Measurements from ENCODE around the gene CCN5.

Gene CCN5

GRCh38 chr20:44738813-44739477 lies 23.8 kb downstream of the CCN5 start:
- peak; percentile 73 for DNase-seq

- DNase-seq: no peak
Measured at GRCh38 chr20:44739942-44740341, 24.8 kb downstream of the CCN5 start.

DNA sequence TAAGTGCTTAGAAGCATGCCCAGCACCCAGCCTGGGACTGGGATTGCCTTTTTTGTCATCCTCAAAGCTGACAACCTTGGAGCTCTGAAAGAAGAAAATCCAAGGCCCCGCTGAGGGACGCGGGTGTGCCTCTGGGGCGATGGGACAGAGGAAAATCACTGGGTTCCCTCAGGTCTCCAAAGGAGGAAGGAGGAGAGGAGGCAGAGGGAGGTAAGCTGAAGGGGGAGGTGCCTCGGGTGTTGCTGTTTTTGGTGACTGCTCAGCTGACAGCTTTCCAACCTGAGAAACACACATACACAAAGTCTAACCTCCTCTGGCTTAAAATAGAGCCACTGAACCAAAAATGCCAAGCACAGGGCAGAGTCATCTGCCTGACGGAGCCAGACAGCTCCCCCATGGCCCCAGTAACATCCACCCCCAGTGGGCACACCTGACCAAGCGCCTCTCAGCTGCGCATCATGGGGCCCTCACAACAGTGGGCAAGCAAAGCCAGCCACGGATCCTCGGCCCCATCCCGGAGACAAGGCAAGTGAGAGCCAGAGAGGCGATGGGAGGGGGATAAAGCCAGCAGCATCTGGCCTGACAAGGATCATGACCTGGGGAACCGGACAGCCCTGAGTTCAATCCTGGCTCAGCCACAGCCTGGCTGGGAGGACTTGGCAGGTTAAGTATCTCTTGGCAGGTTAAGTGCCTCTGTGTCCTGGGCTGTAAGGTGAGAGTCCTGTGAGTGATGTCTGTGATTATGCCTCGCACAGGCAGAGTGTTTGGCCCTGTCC lies 27.3 kb downstream of the CCN5 start:
- DNase-seq: no peak

DNA sequence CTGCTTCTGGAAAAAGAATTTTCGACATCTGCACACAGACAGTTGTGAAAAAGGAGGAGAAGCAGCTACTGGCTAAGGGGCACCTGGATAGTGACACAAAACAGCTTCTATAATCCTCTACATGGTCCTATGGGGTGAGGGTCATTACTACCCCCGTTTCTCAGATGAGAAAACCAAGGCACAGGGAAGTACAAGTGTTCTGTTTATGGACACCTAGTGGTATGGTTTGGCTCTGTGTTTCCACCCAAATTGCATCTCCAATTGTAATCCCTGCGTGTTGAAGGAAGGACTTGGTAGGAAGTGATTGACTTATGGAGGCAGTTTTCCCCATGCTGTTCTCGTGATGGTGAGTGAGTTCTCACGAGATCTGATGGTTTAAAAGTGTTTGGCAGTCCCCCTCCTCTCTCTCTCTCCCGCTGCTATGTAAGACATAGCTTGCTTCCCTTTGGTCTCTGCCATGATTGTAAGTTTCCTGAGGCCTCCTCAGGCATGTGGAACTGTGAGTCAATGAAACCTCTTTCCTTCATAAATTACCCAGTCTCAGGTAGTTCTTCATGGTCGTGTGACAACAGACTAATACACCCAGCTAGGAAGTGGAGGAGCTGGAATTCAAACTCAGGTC lies 28.0 kb downstream of the CCN5 start:
- DNase-seq: no peak

- DNase-seq: no peak
Measured at GRCh38 chr20:44743916-44744655, 28.9 kb downstream of the CCN5 start.

GRCh38 chr20:44745122-44745597 lies 30.0 kb downstream of the CCN5 start:
- DNase-seq: no peak

GRCh38 chr20:44745598-44746366 lies 30.6 kb downstream of the CCN5 start, which contains the start of gene KCNK15:
TSS of gene KCNK15 (plus strand) at chr20:44745865. CDS start at chr20:44745911, 46 bp downstream.
- no peak for DNase-seq

DNA sequence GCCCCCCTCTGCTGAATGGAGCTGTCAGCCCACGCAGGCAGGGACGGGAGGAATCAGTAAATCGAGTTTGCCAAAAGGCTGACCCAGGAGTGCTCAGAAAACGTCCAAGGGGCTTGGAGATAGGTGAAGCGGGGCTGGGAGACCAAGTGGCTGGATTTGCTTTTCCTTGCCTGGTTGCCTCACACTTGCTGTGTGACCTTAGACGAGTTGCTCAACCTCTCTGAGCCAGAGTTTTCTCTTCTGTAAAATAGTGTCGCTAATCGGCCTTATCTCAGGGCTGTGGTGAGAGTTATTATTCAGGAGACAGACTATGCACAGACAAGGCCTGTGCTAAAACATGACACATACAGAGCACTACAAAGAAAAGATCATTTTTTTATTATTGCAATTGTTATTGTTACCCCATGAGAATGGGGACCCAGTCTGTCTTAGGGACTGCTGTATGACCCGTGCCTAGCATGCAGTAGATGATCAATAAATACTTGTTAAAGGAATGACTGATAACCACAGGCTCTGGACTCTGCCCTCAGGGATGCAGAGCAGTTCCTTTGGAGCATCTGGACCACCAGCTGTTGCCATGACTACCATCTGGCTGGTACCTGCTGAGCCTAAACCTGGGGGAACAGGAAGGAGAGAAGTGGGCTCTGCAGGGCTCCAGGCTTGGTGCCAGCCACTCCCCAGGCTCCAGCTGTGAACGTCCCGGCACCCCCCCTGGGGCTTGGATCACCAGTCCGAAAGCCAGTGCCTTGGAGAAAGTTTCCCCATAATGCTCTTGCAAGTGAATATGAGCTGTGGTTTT lies 31.4 kb downstream of the CCN5 start:
- no peak for DNase-seq

DNA sequence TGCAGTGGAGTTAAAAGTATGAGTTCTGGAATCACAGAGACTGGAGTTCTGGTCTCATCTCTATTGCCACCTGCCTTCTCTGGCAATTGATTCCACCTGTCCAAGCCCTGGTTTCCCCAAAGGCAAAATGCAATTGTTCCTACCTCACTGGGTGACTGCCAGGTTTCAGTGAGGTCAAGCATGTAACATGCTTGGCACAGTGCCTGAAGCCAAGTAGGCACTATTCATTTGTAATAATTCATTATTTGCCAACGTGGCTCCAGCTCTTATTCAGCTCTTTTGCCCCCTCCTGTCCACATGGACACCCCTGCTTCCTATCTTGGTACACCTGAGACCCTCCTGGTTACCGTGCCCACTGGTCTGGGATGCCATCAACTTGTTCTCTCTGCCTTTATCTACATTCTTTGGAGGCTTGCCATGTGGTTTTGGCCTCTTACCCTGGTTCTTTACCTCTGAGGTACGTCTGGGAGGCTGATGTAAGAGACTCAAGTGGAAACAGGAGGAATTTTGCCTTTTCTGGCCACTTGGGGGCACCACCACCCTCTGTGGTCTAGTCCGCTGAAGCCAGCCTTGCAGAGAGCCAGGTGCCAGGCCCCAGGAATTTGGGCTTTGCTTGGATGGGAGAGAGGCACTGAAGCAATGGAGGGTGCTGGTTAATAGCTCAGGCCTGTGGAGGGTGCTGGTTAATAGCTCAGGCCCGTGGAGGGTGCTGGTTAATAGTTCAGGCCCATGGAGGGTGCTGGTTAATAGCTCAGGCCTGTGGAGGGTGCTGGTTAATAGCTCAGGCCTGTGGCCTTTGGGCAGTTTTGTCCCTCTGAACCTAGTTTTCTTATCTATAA lies 32.2 kb downstream of the CCN5 start:
- DNase-seq: peak; percentile 99

GRCh38 chr20:44748005-44748370 lies 32.8 kb downstream of the CCN5 start:
- peak; percentile 53 for DNase-seq

DNA sequence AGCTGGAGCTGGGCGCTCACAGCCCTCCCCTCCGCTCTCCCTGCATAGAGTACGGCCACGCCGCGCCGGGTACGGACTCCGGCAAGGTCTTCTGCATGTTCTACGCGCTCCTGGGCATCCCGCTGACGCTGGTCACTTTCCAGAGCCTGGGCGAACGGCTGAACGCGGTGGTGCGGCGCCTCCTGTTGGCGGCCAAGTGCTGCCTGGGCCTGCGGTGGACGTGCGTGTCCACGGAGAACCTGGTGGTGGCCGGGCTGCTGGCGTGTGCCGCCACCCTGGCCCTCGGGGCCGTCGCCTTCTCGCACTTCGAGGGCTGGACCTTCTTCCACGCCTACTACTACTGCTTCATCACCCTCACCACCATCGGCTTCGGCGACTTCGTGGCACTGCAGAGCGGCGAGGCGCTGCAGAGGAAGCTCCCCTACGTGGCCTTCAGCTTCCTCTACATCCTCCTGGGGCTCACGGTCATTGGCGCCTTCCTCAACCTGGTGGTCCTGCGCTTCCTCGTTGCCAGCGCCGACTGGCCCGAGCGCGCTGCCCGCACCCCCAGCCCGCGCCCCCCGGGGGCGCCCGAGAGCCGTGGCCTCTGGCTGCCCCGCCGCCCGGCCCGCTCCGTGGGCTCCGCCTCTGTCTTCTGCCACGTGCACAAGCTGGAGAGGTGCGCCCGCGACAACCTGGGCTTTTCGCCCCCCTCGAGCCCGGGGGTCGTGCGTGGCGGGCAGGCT lies 35.1 kb downstream of the CCN5 start:
- no peak for DNase-seq

- DNase-seq: no peak
Measured at GRCh38 chr20:44752099-44752931, 37.1 kb downstream of the CCN5 start.

DNA sequence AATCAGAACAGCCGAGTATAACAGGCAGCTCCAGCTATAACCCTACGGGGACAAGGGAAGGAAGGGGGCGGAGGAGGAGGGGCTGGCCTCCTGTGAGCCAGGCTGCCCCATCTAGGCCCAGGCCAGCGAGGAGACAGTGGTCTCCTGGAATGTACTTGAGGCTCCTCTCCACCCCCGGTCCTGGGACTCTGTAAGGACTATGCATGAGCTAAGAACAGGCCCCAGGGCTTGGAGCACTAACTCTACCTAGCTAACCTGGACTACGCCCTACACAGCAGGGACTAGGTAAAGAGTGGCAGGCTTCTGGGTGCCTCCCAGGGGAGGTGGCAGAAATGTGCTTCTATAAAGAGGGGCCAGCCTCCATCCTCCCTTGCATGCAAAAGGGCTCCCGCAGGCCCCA lies 39.4 kb downstream of the CCN5 start:
- no peak for DNase-seq

DNA sequence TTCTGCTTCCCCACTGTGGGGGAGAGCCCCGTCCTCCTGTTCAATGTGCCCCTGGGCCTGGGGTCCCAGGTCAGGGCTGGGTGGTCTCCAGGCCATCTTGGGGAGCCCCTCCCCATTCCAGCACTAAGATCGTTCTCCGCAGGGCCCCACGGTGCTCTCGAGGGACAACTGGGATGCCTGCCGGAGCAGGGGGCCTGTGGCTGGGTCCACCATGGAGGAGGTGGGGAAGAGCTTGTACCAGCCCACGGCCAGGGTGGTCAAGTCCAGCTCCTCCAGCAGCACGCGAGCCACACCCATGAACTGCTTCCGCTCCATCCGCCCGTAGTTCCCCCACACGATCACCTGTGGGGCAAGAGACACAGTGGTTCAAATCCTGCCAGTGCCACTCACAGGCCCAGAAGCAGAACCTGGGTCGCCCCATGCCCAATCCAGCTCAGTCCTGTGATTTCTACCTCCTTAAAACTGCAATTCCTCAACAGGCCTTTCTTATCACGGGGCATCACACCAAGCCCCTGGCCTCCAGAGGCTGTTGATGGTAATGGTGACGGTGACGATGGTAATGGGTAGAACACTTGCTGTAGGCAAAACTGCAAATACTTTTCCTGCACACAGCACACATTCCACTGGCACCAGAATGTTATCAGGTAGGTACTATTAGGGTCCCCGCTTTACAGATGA lies 41.0 kb downstream of the CCN5 start:
- no peak for DNase-seq

- no peak for DNase-seq
Measured at GRCh38 chr20:44756956-44757355, 41.8 kb downstream of the CCN5 start.

DNA sequence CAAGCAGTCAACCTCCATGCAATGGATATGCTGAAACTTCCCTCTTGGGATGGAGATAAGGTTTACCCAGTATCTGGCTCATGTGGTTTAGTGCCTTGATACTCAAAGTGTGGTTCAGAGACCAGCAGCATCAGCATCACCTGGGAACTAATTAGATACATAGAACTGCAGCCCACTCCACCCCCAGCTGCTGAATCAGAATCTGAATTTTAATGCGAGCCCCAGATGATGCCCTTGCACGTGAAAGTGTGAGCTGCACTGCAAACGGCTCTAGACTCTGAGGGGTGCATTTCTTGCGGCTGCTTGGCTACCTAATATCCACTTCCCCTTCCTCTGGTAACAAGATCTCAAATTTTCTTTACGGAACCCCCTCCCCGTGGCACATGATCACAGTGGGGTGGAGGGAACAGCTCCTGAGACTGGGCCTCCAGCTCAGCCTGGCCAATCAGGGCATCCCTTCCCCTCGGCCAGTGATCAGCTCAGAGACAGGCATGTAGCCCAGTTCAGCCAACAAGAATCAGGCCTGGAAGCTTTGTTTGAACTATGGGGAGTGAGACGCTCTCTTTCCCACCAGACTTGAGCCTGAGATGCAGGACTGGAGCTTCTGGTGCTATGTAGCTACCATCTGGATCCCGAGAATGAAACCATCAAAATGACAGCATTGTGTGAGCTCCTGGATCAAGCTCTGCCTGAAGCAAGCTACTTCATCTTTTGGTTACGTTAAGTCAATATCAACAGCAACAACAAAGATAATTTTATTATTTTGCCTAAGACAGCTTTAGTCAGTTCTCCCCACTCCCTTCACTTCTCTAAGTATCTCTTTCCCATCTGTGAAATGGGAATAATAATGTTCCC lies 43.3 kb downstream of the CCN5 start:
- DNase-seq: no peak

- no peak for DNase-seq
Measured at GRCh38 chr20:44759595-44759994, 44.4 kb downstream of the CCN5 start.

All from NCI-H1105 treated with DMSO at 0.1 percent for 48 hours (cell line).